HG03378 (cell line): ENCODE data around the gene CLDN22.

Experiments used
- ATAC-seq: cut with Tn5 transposase; IDR thresholded peaks from one replicate; pipeline ENCODE4 v1.9.1; 2021; ENCODE audit warnings: mild to moderate bottlenecking, moderate library complexity; ENCODE audit not compliant: unreplicated experiment

Gene CLDN22

DNA sequence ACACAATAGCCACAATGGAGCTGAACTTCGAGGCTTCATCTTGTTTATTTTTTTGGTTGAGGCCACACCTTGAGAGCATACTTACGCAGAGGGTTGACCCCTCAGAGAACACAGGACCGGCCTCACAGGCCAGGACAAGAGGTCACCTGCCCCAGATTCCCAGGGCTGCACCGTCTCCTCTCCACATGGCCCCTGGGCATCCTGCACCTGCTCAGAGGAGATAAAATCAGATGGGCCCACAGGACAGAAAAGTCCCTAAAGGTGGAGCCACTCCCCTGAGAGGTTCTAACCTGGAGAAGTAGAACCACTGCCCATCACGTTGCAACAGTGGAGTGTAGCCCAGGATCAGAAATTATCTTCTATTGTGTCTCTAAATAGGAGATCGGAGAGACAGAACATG, 3.2 kb upstream of the CLDN22 start:
- no peak for ATAC-seq

DNA sequence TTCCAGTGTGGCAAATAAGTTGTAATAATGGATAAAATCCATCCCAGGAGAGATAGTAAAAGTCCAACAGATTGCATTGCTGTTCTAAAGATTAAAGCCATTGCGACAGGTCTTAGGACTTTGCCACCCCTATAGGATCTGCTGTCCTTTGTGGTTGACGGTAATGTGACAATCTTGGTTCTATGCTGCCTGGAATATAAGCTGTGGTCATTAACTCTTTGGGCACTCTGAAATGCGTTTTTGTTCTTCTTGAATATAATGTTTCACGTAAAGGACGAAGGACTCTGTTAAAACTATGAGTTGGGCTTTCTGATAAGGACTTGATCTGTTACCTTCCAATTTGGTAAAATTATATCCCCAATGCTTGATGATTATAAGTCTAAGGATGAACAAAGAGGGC, 2.2 kb upstream of the CLDN22 start, which contains the start of gene CLDN24:
TSS of gene CLDN24 (minus strand) at position 101 of the 400 bp plus-strand sequence. CDS start at position 101, 0 bp downstream.
- ATAC-seq, result no peak

DNA sequence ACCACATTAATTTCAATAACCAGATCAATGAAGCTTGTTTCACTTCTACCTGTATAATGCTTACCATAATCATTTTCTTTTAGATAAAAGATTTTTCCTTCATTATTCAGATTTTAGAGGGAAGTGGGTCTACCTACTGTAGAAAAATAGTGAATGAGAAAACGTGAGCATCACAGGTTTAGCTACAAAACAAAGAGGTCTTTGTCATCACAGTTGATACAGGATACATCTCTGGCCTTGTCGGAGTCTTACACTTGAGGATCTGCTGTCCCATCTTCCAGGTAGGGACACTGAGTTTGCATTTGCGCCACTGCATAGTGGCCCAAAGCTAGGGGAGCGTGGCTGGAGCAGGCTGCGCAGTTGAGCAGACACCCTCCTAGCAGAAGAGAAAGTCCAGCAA, 1.4 kb upstream of the CLDN22 start:
- ATAC-seq, result no peak

DNA sequence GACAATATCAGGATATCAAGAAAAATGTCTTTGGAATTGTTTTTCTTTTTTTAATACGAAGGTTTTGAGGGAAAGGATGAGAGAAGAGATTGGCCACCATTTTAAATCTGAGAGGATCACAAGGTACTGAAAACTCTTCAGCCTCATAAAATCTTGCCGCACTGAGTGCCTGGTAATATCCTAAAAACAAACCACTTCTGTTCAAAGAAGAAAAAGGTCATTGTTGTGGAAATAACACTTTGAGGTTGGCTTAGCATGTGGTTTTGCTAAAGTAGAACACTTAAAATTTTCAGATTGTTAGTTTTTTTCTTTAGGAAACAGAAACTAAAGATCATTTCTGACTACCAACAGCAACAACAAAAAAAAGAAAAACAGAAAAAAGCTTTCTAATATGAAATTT, 1.0 kb upstream of the CLDN22 start:
- peak; percentile 64 for ATAC-seq

DNA sequence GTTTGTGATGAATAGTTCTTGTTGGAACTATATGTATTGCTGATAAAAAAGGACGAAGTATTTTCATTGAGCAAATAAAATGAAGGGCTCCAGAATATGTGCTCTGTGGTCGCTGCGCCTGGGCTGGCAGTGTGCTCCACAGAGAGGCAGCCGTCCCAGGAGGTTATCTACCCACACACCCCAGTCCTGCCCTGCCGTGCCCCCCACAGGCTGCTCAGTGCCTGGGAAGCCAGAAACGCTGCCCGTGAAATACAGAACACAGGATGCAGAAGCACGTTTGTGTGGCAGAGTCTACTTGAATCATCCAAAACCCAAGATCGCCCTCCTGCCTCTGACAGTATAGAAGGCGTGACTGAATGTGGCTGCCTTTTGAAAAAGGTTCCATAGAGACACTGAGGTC, 1.4 kb downstream of the CLDN22 start:
- ATAC-seq, result no peak

DNA sequence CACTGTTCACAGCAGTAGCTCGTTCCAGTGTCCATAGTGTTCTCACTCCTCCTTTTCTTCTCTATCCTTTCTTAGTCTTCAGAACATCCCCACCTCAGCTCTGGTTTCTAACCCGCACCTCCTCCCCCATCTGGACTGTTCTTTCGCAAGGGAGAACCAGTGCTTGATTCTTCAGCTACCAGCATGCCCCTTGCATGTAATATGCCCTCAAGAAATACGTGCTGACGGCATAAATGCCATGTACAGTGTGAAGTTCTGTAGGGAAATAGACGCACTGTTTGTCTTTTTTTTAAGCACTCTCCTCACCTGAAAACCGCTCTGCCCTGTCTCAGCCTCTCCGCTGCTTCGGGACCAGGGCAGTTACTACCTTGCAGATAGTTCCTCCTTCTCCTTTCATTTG, 5.3 kb downstream of the CLDN22 start:
- no peak for ATAC-seq

DNA sequence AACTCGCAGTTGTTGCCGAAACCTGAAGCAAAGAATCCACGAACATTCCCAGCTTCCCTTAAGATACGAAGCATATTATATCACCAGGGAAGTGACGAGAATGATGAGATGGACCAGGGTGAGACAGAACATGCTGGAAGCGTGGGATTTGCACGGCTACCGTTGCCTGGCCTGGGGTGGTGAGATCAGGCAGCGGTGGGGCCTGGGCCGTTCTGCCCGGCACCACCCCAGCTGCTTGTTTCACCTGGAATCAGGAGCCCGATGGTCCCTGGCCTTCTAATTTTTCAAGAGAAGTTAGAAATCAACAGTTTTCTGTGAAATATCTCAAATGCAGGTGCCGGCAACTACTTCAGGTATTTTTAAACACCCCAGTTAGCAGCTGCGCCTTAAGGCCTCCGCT, 5.7 kb downstream of the CLDN22 start:
- no peak for ATAC-seq

DNA sequence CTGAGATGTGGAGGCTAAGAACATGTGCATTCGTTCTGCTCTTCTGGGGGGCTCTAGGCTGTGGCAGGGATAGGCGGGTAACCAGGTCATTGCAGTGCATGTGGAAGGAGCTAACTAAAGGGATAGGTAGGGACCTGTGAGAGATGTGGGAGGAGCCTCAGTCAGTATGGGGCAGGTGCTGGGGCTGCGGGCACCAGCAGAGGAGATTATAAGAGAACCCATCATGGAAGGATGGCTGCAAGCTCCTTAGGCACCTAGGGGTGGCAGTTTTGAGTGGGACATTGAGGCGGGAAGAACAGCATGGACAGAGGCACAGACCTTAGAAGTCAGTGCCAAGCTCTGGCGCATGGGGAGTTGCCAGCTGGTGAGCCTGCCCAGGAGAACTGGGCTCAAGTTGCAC, 7.2 kb downstream of the CLDN22 start:
- ATAC-seq, result no peak

DNA sequence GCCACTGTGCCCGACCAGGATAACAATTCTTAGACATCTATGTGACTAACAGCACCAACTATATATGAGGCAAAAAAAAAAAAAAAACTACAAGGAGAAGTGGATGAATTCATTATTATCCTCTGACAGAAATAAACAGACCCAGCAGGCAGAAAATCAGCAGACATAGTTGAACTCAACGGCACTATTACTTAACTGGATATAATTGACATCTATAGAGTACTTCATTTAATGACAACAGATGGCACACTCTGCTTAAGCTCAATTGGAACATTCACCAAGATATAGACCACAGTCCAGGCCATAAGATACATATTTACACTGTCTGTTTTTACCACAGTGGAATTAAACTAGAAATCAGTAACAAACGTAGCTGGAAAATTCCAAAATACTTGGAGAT, 13.3 kb downstream of the CLDN22 start:
- no peak for ATAC-seq

DNA sequence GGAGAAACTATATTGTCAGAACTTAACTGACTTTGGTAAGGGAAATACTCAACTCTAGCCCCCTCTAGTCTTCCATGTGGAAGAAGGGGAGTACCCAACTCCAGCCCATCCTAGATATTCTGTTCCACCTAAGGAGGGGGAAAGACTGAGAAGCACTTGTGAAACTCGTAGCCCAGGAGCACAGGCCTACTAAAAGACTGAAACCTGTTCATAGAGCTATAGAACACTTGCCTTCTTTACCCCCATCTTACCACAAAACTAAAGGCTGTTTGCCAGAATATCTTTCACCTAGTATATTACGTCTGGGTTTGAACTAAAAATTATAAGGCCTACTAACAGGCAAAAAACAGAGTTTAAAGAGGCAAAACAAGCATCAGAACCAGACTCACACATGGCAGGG, 15.5 kb downstream of the CLDN22 start:
- ATAC-seq, result no peak

DNA sequence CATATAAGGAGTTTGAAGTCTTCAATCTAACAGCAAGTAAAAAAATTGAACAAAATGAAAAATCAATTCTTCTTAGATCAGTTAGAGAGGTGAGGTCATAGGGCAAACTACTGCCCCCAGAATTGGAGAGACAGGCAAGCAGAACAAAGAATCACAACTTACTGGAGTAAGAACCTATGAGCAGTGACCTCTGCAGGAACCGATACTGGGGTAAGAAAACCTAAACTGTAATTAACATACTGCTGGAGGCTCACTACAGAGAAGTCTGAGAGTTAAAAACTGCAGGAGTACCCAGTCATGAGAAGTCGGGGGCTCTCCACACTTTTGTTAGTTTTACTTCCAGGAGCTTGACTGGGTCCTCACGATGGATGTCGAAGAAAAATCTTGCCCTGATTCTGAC, 16.0 kb downstream of the CLDN22 start:
- ATAC-seq, result no peak

DNA sequence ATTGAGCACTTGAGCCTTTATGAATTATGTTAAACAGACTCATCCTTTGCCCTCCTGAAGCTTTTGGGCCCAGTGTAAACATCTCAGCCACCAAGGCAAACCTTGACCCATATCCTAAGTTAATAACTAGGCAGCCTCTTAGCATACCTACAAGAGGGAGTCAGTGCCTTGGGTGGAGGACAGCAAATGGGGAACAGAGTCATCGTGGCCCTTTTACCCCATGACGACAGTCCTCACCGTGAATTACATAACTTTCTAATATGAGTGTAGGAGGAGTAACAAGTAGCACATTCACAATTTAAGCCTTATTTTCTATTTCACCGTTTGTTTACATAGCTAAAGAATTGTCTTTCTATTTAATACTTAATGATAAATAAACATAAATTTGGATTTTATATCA, 16.8 kb downstream of the CLDN22 start:
- no peak for ATAC-seq

DNA sequence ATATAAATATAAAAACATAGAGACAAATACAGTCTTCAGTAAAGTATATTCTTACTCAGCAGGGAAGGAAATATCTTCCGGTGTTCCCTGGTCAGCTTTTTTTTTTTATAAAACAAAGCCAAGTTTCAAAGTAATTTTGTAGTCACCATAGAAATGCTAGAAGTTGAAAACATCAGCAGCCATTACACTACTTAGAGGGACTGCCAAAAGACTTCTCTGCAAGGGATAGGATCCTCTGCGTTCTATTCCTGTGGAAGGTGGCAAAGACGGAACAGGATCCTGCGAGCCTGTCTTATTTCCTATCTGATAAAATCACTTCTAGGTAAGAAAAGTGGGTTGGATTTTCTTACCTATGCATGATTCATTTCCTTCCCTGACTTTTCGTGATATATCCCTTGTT, 19.4 kb downstream of the CLDN22 start:
- ATAC-seq, result no peak

DNA sequence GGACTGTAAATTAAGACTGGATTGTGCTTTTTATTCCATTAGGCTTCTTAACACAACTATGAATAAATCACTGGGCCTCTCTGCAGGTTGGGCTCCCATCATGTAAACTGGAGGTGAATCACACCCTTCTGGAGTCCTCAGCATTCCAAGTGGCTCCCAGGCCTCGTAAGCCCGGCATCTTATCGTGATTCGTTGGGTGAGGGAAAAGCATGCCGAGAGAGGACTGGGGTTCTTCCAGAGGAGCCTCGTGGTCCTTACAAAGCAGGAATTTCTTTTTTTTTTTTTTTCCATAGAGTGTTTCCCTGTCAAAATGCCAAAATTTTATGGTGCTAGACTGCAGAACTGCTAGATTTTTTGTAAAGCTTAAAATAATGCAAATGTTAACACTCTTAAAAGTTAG, 20.0 kb downstream of the CLDN22 start:
- ATAC-seq, result no peak

DNA sequence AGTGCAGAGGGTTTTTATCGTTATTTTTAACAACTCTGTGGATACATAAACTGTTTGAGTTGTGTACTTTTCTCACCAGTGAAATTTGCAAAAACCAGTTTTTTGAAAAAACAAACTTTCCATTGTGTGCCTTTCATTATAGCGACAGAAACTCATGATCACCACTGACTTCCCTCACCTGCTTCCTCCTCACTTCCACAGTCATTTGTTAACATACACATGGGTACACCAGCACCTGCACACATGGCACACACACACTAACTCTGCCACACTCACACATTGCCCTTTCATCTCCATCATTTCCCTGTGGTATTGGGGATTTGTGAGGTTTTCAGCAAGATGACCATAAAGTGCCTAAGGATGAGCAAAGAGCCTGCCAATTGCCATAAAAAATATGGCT, 20.6 kb downstream of the CLDN22 start:
- peak; percentile 33 for ATAC-seq

DNA sequence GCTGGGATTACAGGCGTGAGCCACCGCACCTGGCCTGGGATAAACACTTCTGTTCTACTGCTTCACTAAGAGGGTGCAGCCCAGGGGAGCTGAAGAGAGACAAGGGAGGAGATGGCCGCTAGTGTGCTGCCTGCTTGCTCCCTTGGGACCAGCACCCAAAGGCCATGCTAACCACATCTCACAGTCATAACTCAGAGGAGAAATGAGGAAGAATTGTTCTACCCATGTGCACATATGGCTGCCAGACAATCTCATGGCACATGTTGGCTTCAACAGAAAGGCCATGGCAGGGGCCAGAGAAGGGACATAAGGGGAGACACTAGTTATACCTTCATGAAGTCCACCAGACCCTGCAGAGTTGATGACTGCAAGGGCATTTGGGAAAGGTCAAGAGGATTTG, 22.4 kb downstream of the CLDN22 start:
- ATAC-seq, result peak; percentile 93

DNA sequence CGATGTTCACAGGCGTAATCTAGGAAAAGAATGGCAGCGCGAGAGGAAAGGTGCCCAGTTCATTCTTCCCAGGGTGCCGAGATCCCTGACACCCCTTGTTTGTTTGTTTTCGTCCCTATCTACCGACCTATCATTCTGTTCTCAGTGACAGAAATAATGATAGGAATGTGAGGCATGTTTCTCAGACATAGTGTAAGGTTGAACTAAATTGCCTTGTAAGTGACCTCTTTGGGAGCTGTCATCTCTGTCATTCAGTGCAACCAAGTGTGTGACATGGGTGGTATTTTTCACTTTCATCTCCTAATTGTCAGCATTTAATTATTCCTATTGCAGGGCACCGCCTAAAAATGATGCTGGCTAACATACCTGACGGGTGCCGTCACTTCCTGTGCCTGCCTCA, 24.4 kb downstream of the CLDN22 start:
- no peak for ATAC-seq

DNA sequence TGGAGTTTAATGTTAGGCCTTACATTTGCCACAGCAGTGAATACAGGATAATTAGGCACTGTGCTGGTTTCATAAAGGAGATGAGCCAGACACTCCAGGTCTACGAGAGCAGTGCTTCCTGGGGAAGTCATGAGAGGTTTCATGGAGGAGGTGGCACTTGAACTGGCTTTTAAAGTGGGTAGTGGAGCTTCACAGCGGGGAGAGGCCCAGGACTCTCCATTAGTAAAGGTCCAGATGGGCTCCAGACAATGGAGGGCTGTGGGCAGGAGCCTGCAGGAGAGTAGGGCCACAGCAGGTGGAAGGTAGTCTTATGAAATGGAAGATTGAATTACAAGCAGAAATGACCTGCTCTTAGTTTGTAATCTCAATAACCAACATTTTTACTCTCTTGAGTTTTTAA, 29.0 kb downstream of the CLDN22 start:
- ATAC-seq, result no peak

DNA sequence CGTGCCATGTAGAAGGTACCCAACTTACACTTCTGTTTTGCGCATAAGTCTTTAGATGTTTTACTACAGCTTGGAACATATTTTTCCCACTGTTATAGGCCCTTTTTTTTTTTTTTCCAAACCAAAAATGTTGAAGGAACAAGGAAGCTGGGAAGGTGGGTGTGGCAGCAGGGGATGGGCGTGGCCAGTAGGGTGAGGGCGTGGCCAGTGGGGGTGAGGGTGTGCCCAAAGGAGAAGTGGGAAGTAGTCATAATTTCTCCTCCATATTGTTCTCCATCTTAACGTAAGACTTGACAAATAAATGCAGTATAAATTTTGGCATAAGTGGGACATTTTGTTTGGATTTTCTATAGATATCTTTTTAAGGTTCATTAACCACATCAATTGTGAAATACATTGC, 30.4 kb downstream of the CLDN22 start:
- ATAC-seq, result no peak

DNA sequence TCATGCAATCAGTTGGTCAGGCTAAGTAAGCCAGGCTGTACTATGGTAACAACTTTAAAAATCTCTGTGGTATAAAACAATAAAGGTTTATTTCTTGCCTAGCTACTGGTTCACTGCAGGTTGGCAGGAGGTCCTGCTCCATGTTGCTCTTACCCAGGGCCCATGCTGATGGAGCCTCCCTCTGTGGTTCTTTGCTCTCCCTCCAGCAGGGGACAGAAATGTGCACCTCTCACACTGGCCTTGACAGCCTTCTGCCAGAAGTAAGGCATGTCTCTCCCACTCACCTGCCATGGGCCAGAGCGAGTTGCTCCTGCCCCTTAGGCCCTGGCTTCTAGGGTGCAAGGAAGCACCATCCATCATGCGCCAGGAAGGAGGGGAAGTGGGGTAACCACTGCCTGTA, 31.1 kb downstream of the CLDN22 start:
- ATAC-seq, result no peak

DNA sequence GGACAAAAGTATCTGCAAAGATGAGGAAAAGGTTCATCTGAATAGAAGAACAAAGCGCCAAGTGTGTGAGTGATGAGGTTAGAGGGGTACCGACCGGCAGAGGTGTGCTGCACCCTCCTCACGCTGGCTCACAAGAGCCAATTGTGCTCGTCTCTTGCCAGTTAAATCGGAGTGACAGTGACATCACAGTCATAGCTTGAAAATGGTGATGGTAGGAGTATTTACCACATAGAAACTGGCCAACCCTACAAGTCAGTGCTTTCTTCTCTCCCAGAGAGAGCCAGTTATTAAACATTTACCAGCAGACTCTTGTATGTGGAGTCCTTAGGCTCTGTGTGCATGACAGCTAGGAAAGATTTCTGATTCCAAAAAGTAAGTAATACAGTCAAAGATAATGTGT, 32.4 kb downstream of the CLDN22 start:
- peak; percentile 88 for ATAC-seq

DNA sequence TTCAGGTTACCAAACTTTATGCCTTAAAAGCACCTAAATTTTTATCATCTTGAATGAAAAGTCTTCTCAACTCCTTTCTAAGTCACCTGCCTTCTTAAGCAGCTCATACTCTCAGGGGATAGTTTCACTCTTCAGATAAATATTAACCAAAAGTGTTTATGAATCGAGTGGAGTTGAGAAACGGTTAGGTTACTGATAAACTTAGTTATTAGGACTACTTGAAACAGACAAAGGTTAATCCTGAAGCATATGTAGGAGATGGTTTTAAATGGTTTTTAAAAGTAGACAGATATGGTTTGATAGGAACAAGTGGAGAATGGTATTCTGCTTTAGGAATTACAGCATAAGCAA, 32.8 kb downstream of the CLDN22 start:
- peak; percentile 82 for ATAC-seq

DNA sequence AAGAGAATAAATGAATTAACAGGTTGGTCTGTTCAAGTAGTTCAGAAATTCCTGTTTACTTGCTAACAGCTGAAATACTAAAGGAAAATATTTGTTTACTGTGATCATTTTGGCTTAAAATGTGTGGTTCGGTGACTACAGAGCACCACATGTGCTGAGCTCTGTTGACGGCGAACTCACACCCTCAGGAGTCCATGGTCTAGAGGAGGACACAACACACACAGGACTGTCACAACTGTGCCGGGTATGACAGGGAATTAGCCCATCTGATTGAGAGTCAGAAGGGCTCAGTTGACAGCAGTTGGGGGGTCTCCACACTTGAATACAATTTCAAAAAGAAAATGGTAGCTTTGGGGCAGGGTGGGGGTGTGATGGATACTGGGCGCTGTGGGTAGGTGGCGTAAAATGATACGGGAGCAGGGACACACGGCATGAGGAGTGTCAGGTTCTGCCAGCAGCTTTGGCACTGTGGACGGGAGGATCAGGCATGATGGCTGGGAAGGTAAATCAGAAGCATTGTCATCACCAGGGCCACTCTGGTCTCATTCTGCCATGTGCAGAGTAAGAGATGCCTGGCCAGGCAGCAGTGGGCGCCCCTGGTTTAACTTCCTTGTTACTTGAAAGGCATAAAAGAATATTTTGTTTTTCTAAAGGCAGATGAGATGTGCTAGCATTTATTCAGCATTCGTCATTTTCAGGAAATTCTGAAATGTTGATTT, 33.3 kb downstream of the CLDN22 start:
- peak; percentile 23 for ATAC-seq
